GM12874 (cell line): ENCODE measurements around the gene OR2T8.

ENCODE experiments used
- CTCF ChIP-seq: IDR thresholded peaks from 2 replicates; pipeline ENCODE4 v1.5.1; 2011; ENCODE audit warnings: low read depth, mild to moderate bottlenecking, control low read depth, low read length, moderate library complexity; ENCODE audit not compliant: insufficient read depth

The OR2T8 gene

GRCh38 chr1:247905910-247906503 lies 14.0 kb upstream of the OR2T8 start:
- TF ChIP-seq CTCF: no peak

GRCh38 chr1:247906504-247907047 lies 13.5 kb upstream of the OR2T8 start:
- TF ChIP-seq CTCF: no peak

- TF ChIP-seq CTCF: no peak
Measured at GRCh38 chr1:247908766-247909165, 11.3 kb upstream of the OR2T8 start.

- no peak for TF ChIP-seq CTCF
Measured at GRCh38 chr1:247913786-247914185, 6.3 kb upstream of the OR2T8 start.

- TF ChIP-seq CTCF: no peak
Measured at GRCh38 chr1:247914941-247915662, 5.0 kb upstream of the OR2T8 start.

- TF ChIP-seq CTCF: no peak
Measured at GRCh38 chr1:247923941-247924340, 3.9 kb downstream of the OR2T8 start.

- TF ChIP-seq CTCF: no peak
Measured at GRCh38 chr1:247924868-247925267, 4.8 kb downstream of the OR2T8 start, which contains the start of gene OR2AJ1. Gene OR2AJ1 (plus strand): TSS chr1:247924889. CDS start chr1:247933769, 8,880 bp downstream.
